ENCODE measurements around the gene PROC.

Gene PROC

GRCh38 chr2:127463155-127463991 is 45.1 kb downstream of the PROC start:
- DNase-seq, result no peak

- DNase-seq, result no peak
Observed at GRCh38 chr2:127464470-127465257, 46.4 kb downstream of the PROC start.

DNA sequence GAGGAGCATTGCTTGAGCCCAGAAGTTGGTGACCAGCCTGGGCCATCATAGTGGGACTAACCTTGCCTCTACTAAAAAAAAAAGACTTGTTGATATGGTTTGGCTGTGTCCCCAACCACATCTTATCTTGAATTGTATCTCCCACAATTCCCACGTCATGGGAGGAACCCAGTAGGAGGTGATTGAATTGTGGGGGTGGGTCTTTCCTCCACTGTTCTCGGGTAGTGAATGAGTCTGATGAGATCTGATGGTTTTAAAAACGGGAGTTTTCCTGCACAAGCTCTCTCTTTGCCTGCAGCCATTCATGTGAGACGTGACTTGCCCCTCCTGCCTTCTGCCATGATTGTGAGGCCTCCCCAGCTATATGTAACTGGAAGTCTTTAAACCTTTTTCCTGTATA is 47.0 kb downstream of the PROC start:
- DNase-seq, result no peak

DNA sequence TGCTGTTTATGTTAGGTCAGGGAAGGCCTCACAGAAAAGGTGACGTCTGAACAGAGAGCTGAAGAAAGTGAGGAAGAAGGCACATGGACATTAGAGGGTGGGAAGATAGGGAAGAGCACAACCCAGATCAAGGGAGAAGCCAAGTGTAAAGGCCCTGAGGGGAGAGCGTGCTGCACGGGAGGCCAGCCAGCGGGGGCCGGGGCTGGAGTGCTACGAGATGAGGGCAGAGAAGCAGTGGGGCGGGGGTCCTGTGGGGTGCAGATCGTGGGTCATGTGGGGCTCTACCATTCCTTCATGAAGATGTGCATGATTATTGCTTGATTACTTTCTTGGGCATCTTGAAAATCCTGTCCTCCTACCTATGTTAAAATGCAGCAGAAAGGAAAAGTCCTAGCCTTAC is 50.8 kb downstream of the PROC start:
- no peak for DNase-seq

DNA sequence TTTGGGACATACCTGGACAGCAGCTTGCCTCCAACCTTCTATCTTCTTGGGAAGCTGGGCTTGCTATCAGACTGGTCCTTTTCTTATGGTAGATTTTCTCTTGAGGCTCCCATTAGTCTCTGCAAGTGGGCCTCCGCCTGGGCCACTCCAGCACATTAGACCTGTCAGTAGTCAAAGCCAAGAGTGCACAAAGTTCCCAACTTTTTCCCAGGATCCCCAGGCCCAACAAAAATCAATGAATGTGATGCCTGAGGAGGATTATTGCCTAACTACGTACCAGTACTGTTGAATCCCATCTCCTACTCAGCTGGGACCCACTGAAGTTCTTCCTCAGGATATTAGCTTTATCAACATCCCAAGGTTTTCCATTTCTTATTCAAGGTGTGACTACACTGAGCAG is 51.7 kb downstream of the PROC start:
- no peak for DNase-seq

GRCh38 chr2:127471286-127471988 is 53.2 kb downstream of the PROC start:
- no peak for DNase-seq

DNA sequence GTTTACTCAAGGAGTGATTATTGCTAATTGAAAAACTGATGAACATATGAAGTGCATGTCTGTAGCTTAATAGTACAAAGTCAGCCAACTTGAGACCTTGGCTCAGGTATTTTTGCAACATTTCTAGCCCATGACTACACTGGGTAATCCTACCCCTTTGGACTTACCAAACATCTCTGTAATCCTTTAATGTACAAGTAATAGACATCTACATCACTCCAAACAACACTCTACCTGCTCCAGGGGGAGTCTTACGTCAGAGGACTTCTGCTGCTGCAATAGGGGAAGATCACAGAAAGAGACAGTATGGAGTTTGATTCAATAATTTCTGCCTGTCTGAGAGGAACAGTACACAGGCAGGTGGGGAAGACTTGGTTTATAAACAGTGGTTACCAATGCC is 54.0 kb downstream of the PROC start:
- DNase-seq, result no peak

DNA sequence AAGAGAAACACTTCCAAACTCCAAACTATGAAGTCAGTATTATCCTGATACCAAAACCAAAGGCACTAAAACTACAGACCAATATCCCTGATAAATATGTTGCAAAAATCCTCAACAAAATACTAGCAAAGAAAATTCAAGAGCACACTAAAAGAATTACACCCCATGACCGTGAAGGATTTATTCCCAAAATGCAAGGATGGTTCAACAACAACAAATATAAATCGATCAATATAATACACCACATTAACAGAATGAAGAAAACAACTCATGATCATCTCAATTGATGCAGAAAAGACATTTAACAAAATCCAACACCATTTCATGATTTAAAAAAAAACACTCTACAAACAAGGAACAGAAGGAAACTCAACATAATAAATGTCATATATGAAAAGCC is 57.6 kb downstream of the PROC start:
- DNase-seq, result no peak
